DND-41 (cell line): ENCODE data around the gene GFAP.

Source experiments
- ATAC-seq: fragments of 200-7000 bp; cut with Tn5 transposase; 3 replicates; pipeline ENCODE4 v1.9.1; 2021; ENCODE audit warnings: low read depth; ENCODE audit not compliant: insufficient read depth
- DNase-seq: peaks from one replicate; pipeline ENCODE4 v3.0.0-alpha.2; 2020
- H2AFZ ChIP-seq: 2 replicates; pipeline ENCODE4 v1.6.0; 2012; ENCODE audit warnings: low read depth, low read length
- H3K27ac ChIP-seq: 2 replicates; pipeline ENCODE4 v1.5.1; 2012; ENCODE audit warnings: low read length, inconsistent platforms
- H3K27me3 ChIP-seq: fragments of 200-600 bp; sonication (generic); 2 replicates; pipeline ENCODE4 v1.6.0; 2012; ENCODE audit warnings: low read length, mild to moderate bottlenecking, inconsistent platforms; ENCODE audit not compliant: insufficient read depth, poor library complexity
- H3K36me3 ChIP-seq: 2 replicates; pipeline ENCODE4 v1.5.1; 2012; ENCODE audit warnings: low read length, inconsistent platforms; ENCODE audit not compliant: insufficient read depth
- H3K4me1 ChIP-seq: 2 replicates; pipeline ENCODE4 v1.5.1; 2012; ENCODE audit warnings: mild to moderate bottlenecking, low read length; ENCODE audit not compliant: insufficient read depth
- H3K4me2 ChIP-seq: 2 replicates; pipeline ENCODE4 v1.6.0; 2012; ENCODE audit warnings: mild to moderate bottlenecking, moderate library complexity, low read length, inconsistent platforms; ENCODE audit not compliant: insufficient read depth
- H3K4me3 ChIP-seq, 2 experiments: fragments of 200-600 bp in 1 of 2; shearing (Covaris generic) in 1 of 2; 2 replicates each; pipeline ENCODE4 v1.5.1; 2012 to 2016; ENCODE audit warnings: inconsistent platforms in 2 of 2, low read length in 2 of 2, mild to moderate bottlenecking in 2 of 2, low read depth in 1 of 2, moderate library complexity in 1 of 2
- H3K79me2 ChIP-seq: 2 replicates; pipeline ENCODE4 v1.6.0; 2012; ENCODE audit warnings: low read length, inconsistent platforms; ENCODE audit not compliant: insufficient read depth
- H3K9ac ChIP-seq: 2 replicates; pipeline ENCODE4 v1.6.0; 2012; ENCODE audit warnings: low read depth, mild to moderate bottlenecking, inconsistent platforms, low read length, moderate library complexity
- H3K9me3 ChIP-seq: 2 replicates; pipeline ENCODE4 v1.5.1; 2012; ENCODE audit warnings: low read length, moderate library complexity, mild to moderate bottlenecking, inconsistent platforms; ENCODE audit not compliant: insufficient read depth, severe bottlenecking
- H4K20me1 ChIP-seq: 2 replicates; pipeline ENCODE4 v1.6.0; 2012; ENCODE audit warnings: low read length; ENCODE audit not compliant: insufficient read depth
- CTCF ChIP-seq: IDR thresholded peaks from 2 replicates; pipeline ENCODE4 v1.5.1; 2012; ENCODE audit warnings: borderline replicate concordance, low read length, moderate library complexity, mild to moderate bottlenecking; ENCODE audit not compliant: poor library complexity, severe bottlenecking; ENCODE audit errors: extremely low read depth
- EZH2 ChIP-seq: IDR thresholded peaks from 3 replicates; pipeline ENCODE4 v1.6.1; 2012; ENCODE audit warnings: borderline replicate concordance, low read depth, mild to moderate bottlenecking, moderate library complexity, low read length, inconsistent platforms; ENCODE audit not compliant: severe bottlenecking

GFAP gene

GRCh38 chr17:44924107-44924544, 8.8 kb upstream of the GFAP start:
- no peak overlapping the region for H2AFZ ChIP-seq
- H3K27ac ChIP-seq, result no peak overlapping the region
- no peak for DNase-seq

GRCh38 chr17:44922746-44923470, 7.6 kb upstream of the GFAP start:
- H3K4me3 ChIP-seq, result no peak overlapping the region
- no peaks in the 10 kb centered on the region for H3K4me1 ChIP-seq
- no peak overlapping the region for H3K4me2 ChIP-seq
- H3K9me3 ChIP-seq, result no peaks in the 10 kb centered on the region
- H3K27ac ChIP-seq, result no peak overlapping the region
- no peak overlapping the region for H3K9ac ChIP-seq
- TF ChIP-seq EZH2, result no peak
- no peak for TF ChIP-seq CTCF
- ATAC-seq (no peak; the same call in none of the 3 replicates), DNase-seq (no peak)
- no peaks in the 10 kb centered on the region for H3K79me2 ChIP-seq
- peaks cover 23% of the 10 kb centered on the region for H4K20me1 ChIP-seq
- H3K36me3 ChIP-seq, result peaks cover 23% of the 10 kb centered on the region
- no peak overlapping the region for H2AFZ ChIP-seq
- peaks cover 8% of the 10 kb centered on the region for H3K27me3 ChIP-seq

More at GRCh38 chr17:44924107-44924544, 8.8 kb upstream of the GFAP start:
- Histone ChIP-seq H3K4me1 (no peaks in the 10 kb centered on the region), H3K4me2 (no peak overlapping the region), H4K20me1 (peaks cover 30% of the 10 kb centered on the region), H3K27me3 (peaks cover 8% of the 10 kb centered on the region), H3K79me2 (no peaks in the 10 kb centered on the region), H3K9me3 (no peaks in the 10 kb centered on the region), H3K4me3 (no peak overlapping the region), H3K36me3 (peaks cover 35% of the 10 kb centered on the region), H3K9ac (no peak overlapping the region)
- no peak for TF ChIP-seq CTCF
- TF ChIP-seq EZH2, result no peak
- ATAC-seq, result peak; percentile 11; the same call in 1 of the 3 replicates

- TF ChIP-seq CTCF, result no peak
- TF ChIP-seq EZH2, result no peak
- Histone ChIP-seq H4K20me1 (peaks cover 15% of the 10 kb centered on the region), H3K27me3 (peaks cover 8% of the 10 kb centered on the region), H3K79me2 (no peaks in the 10 kb centered on the region), H3K36me3 (peaks cover 15% of the 10 kb centered on the region), H3K4me3 (no peak overlapping the region), H3K4me2 (no peak overlapping the region), H3K4me1 (no peaks in the 10 kb centered on the region), H2AFZ (no peak overlapping the region), H3K9ac (no peak overlapping the region), H3K9me3 (no peaks in the 10 kb centered on the region), H3K27ac (no peak overlapping the region)
- no peak for ATAC-seq
- DNase-seq, result no peak
These were observed 6.8 kb upstream of the GFAP start for GRCh38 chr17:44922136-44922535.
